NCI-H1436 treated with DMSO at 0.1 percent for 48 hours (cell line): ENCODE measurements around the gene MAPT.
A peak's percentile ranks its signal among the peaks of the same experiment; 100 is the strongest.
"Not testable (repeated sequence)": the region's sequence is repeated elsewhere in the genome, so short reads cannot be mapped to it uniquely, and the experiment has no call there.

Experiments used
- DNase-seq: peaks from one replicate; lab custom pipeline; 2025; lab: John Stamatoyannopoulos, UW

The MAPT gene

GRCh38 chr17:45862127-45862526 is 32.2 kb upstream of the MAPT start:
- not testable (repeated sequence) for DNase-seq

GRCh38 chr17:45863857-45864654 is 30.3 kb upstream of the MAPT start:
- DNase-seq: no peak

- no peak for DNase-seq
Observed at GRCh38 chr17:45867171-45867570, 27.2 kb upstream of the MAPT start.

GRCh38 chr17:45867702-45868101 is 26.7 kb upstream of the MAPT start:
- DNase-seq: peak; percentile 16

GRCh38 chr17:45868276-45868675 is 26.1 kb upstream of the MAPT start:
- no peak for DNase-seq

GRCh38 chr17:45869676-45870341 is 24.5 kb upstream of the MAPT start:
- DNase-seq: no peak

GRCh38 chr17:45870342-45870974 is 23.9 kb upstream of the MAPT start:
- DNase-seq: no peak

- no peak for DNase-seq
Observed at GRCh38 chr17:45871718-45872117, 22.6 kb upstream of the MAPT start.

GRCh38 chr17:45873728-45874127 is 20.6 kb upstream of the MAPT start:
- no peak for DNase-seq

- no peak for DNase-seq
Observed at GRCh38 chr17:45874151-45874550, 20.2 kb upstream of the MAPT start.

GRCh38 chr17:45876539-45876938 is 17.8 kb upstream of the MAPT start:
- no peak for DNase-seq

- no peak for DNase-seq
Observed at GRCh38 chr17:45877467-45877866, 16.9 kb upstream of the MAPT start.

GRCh38 chr17:45883063-45883462 is 11.3 kb upstream of the MAPT start:
- DNase-seq: no peak

GRCh38 chr17:45886852-45887251 is 7.5 kb upstream of the MAPT start:
- no peak for DNase-seq

GRCh38 chr17:45888392-45888791 is 6.0 kb upstream of the MAPT start:
- DNase-seq: no peak

GRCh38 chr17:45889579-45889978 is 4.8 kb upstream of the MAPT start:
- no peak for DNase-seq

- no peak for DNase-seq
Observed at GRCh38 chr17:45893725-45894021, 681 bp upstream of the MAPT start.

- DNase-seq: peak; percentile 76
Observed at GRCh38 chr17:45895304-45895968, 1.1 kb downstream of the MAPT start.

GRCh38 chr17:45895969-45896785 is 1.8 kb downstream of the MAPT start:
- DNase-seq: no peak

- DNase-seq: no peak
Observed at GRCh38 chr17:45896803-45897693, 2.7 kb downstream of the MAPT start.

- no peak for DNase-seq
Observed at GRCh38 chr17:45900136-45900535, 5.8 kb downstream of the MAPT start.
